Amniotic stem cell (primary cell): ENCODE data around the gene ZNF276.

Source experiments
- DNase-seq: peaks from one replicate; lab custom pipeline; 2025; lab: John Stamatoyannopoulos, UW

ZNF276 gene

GRCh38 chr16:89785523-89786155 lies 64.3 kb downstream of the ZNF276 start:
- DNase-seq, result no peak

GRCh38 chr16:89786474-89787364 lies 65.4 kb downstream of the ZNF276 start:
- DNase-seq, result no peak

- DNase-seq, result no peak
Observed at GRCh38 chr16:89787365-89787805, 66.0 kb downstream of the ZNF276 start.
